Stimulated activated CD4-positive, alpha-beta T cell treated with anti-CD3 and anti-CD28 coated beads, Interleukin-4, amount 100 ng/mL, for 24 hours (primary cell): Measurements from ENCODE around the gene HHAT.

Source experiments
- DNase-seq: peaks from one replicate; pipeline ENCODE4 v3.0.0-alpha.2; 2020

Gene HHAT

DNA sequence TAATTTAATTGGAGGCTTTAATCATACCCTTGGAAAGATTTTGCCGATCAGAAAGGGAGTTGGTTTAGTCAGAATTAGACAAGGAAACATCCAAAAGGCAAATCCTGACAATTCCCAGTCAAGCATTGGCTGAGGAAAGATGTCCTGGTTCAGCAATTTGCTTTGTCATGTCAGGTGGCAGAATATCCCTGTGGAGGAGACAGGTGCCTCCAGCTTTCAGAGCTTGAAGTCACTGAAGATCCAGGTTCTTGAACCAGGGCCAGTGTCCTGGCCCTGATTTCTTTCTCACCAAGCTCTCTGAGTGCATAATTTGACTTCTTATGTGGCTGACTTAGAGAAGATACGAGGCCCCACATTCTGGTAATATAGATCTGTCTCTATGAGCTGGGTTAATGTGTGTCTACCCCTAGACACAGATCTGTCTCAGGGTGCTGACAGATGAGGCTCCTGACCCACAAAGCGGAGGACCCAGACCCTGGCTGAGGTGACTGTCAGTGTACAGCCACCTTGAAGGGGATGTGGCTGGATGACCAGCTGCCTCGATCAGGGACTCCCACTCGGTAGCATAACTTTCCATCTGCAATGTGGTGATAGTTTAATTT, 118.9 kb downstream of the HHAT start:
- no peak for DNase-seq

DNA sequence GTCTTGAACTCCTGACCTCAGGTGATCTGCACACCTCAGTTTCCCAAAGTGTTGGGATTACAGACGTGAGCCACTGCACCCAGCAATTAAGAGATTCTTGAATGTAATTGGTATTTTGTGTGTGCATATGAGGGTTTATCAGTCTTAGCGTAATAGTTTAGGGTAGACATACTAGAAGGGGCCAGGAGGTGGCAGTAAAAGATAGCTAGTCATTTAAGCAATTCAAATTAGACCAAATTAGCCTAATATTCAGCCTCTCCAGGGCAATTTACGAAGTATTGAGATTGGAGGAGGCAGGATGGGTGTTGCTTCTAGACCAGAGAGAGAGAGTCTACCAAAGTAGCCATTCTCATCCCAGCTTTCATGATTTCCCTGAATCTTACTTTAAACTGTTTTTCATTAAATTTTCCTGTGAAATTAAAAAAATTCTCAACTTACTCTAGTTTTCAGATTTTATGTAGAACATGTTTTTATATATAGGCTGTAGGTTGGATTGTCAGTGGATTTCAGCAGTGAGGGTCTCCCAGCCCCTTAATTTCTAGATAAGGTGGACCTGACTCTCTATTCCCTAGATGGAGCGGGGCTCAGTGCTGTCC, 119.7 kb downstream of the HHAT start:
- peak; percentile 34 for DNase-seq

DNA sequence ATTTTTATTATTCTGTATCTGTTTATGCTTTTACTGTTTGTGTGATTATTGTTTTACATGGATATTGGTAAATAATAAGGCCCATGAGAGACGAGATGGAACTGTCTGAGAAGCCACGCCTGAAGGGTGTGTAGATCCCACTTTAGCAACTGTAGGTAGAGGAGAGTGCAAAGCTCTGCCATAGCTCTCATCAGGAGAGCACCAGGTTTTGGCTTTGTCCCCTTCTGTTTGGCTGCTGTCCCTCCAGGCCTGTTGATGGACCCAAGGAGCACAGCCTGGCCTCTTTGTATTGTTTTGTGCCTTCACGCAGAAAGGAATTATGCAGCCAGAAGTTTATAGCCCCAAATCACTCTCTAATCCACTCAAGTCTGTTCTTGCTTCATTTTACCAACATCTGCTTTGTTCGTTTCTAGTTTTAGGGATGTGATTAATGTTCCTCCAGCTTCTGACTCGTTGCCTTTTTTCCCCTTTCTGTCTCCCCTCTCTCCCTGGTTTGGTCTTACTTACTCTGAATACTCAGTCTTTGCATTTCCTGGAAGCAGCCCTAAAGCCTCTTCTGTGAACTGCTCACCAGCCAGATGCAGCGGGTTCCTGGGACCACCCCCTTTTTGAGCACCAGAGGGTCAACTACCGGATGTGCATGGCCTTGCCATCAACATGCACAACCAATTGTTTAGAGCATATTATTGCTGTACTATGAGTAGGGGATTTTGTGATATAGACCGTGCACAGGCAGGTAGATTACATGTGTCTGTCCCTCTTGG, 127.3 kb downstream of the HHAT start:
- DNase-seq: no peak

DNA sequence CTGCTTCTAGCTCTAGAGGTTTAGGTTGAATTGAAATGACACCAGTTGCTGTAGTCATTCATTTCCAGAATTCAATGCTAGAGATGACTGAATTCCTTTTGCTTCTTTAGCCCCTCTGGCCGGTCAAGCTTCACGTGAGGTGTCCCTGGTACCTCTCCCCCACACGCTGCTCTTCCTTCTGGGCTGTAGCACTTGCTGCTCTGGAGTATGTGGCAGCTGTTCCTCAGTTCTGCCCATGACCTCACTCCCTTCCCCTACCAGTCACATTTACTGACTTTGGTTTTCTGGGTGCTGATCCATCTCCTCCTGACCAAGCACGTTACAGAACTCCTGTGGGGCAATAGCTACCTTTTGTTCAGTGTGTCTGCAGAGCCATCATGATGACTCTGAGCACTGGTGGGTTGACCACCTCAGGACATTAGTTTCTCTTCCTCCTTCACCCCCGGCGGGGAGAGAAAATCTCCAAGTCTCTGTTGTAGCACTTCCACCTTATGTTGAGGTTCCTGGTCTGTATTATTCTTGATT, 128.1 kb downstream of the HHAT start:
- no peak for DNase-seq

DNA sequence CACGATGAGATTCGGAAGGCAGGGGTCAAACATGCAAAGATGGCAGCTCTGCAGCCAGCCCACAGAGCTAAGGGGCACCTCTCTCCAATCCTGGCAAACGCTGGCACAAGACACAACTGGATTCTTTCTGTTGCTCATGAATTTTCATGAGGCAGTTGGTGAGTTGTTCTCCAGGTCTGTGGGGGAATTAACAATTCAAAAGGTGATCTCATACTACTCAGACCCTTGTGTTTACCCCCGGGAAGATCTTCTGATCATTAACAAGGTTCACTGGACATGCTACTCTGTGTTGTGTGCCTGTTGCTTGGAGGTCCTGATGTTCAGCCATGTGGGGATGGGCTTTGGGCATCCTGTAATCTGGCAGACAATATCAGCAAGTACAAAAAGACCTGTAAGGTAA, 128.9 kb downstream of the HHAT start:
- DNase-seq: no peak

DNA sequence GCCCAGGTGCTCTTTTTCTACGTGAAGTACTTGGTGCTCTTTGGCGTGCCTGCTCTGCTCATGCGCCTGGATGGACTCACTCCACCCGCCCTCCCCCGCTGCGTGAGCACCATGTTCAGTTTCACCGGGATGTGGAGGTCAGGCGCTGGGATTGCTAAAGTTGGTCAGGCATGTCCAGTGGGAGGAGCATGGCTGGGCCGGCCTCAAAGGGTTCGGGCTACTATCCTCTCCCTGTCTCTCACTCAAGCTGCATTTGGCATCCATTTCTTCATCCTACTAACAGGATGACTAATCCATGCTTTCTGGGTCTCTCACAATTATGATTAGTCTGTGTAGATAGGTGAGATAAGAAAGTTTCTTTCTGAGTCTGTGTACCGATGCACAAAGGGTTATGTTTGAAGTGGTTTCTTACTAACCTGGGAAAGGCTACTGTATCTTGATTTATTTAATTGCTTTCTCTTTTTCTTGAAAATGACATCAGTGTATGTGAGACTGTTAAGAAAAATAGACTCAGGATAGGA, 135.9 kb downstream of the HHAT start:
- DNase-seq: peak; percentile 8

DNA sequence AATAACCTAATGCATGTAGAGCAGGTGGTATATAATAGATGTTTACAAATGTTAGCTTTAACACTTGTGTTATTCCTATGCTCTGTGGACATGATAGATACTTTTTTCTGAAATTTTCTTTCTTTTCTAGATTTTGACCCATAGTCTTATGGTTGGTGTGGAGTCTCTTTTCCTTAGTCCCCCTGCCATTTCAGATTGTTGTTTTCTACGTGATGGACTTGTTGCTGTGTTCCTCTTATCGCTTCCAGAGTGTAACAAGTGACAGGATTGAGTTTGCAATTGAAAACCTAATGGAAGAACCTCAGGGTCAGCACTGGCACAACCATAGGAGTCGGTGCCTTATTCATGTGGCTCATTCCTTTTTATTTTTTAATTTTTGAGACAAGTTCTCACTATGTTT, 136.4 kb downstream of the HHAT start:
- DNase-seq: no peak

DNA sequence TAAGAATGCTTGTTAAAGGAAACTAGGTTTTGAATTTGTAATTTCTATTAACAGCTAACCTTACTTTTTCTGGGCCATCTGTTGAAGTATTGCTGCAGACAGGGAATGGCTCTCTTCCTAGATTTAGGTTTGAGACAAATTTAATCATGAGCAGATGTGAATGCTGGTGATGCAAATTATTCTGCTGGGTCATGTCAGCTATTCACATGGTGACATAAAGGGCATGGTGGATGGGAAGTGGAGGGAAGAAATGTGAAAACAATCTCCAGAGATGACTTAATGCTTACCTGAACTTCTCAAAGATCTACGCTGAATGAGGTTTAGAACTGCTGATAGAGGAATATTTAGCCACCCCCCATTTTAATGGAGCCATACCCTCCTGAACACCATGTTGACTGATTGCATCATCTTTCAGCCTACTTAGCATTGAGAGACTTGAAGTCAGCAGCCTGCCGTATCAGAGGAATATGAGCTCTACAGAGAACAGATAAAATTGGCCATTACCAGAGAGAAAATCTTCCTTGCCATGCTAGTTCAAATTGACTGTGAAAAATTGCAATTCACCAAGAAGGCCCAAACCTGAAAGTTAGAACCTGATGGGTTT, 138.8 kb downstream of the HHAT start:
- no peak for DNase-seq

DNA sequence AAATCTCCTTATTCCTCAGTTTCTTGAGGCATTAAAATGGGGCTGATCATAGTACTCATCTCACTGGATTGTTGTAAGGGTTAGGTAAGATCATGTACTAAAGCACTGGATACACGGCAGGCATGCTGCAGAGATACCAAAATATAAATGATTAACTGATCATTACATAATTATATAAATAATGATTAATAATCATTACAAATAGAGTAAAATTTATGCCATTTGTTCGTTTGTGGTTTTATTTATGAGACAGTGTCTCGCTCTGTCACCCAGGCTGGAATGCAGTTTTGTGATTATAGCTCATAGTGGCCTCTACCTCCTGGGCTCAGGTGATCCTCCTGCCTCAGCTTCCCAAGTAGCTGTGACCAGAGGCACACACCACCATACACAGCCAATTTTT, 140.7 kb downstream of the HHAT start:
- no peak for DNase-seq

DNA sequence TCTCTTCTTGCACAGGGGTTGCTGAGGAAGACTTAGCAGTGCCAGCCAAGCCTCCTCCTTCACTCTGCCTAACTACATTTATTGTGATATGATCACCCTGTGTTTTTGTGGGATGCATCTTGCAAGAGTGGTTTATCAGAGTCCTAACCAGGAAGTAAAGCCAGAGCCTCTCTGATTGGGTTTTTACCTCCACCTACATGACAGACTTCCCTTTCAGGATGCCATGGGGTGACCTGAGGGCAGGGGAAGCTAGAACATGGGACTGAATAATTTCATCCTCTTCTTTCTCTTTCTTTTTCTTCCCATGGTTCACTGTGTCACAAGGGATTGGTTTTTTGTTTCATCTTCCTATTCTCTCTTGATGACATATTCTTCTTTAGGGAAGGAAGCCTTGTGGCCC, 146.6 kb downstream of the HHAT start:
- DNase-seq: no peak

DNA sequence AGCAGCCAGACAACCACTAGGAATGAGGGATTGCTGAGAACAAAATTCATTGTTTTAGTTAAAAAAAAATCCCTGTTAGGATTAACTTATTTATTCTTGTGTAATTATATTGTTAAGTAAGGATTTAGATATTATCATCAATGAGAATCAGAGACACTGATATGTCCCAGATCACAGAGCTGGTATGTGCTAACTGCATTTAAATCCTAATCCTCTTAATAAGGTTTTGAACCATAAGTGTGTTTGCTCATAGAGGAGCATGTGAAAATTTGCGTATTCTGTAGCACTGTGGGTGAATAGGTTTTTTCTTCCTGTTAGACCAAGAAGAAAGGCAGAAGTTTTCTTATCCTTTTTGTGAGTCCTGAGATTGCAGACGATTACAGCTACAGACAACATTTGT, 147.1 kb downstream of the HHAT start:
- no peak for DNase-seq

DNA sequence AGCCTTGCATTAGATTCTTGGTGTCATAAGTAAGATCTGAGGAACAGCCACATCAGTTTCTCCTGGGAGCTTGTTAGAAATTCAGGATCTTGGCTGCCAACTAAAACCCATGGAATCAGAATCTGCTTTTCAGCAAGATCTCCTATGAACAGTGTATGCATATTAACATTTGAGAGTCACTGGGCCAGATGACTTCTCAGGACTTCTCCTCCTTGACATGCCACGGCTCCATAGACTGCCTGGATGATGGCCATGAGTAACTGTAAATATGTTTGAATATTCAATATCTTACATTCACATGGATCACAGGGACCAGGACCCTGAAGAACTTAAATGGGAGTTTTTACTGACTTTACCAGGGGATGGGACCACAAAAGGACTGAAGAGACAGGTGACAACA, 148.0 kb downstream of the HHAT start:
- no peak for DNase-seq

DNA sequence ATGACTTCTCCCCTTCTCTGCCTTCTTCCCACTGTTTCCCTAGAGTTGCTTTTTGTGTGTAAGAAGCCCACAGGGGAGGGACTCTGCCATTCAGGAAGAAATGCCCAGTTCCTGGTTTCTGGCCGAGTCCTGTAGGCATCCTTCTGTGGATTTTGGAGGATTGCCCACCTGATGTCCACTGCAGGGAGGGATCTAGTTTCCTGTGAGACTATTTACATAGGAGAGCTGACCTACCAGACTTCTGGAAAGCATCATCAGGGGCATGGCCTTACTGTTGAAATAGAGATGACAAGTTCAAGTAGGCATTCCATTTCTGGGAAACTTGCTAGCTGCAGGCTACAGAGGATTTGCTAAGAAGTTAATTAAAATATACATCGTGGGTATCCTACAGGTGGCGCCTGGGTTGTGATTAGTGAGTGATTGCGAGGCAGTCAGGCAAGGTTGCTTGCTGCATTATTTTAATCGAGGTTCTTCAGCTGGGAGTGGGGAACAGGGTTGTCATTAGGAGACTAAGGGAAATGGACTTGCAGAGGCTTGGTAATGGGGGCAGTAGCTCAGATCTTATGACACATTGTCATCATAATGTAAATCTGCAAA, 148.7 kb downstream of the HHAT start:
- no peak for DNase-seq

DNA sequence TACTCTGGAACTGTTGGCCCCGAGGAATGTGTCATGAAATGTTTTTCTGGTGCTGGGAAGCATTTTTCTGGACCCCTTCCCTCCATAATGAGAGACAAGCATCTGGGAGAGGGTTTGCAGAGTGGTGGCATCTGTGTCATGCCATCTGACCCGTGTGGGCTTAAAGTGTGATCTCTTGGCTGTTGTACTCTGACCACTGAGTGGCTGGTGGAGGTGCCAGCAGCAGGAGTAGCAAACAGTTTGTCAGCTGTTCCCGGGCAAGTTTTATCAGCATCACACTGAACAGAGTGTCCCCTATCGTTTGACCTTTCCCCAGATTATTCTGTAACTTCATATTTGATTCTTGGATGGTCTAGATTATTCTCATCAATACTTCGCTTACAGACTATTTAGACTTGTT, 150.1 kb downstream of the HHAT start:
- DNase-seq: no peak

DNA sequence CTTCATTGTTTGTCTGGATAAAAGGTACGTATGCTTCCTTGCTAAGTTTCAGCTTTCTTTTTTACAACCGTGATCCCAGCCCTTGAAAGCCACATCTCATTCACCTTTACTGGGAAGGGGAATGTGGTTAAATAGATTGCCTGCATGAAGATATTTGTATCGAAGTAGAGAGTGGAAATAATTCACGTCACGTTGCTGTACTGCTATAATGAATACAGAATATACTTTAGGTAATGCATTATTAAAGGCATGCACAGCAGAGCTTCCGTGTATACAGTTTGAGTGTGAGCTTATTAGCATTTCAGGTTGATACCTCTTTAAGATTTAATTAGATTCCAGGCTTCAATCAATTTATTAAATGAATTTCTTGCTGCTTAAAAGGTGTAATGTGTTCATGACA, 153.8 kb downstream of the HHAT start:
- no peak for DNase-seq

DNA sequence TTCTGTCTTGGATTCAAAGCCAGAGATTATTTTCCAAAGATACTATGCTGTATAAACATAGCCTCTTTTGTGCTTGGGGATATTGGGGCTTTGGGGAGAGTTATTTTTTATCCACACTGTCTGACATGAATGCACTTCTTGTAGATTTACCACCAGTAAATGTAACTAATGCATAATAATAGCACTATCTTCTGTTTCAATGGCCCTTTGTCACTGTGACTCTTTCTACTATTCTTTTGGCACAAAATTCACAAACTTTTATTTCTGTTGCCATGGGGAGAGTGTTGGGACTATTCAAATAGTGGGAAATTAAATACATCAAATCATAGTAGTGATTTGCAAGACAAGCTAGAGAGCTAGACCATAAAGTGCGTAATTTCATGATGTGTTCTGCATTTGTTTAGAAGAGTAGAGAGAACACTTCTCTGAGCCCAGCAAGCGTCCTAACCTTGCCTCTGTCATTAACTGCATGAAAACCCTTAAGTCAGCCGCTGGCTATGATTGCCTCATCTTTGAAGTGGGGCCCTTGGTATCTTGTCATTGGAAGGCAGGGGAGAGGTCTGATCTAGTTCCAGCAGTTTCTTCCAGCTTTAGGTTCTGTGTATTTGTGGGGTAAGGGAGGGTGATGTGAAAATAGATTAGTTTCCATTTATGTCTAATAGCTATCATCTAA, 154.4 kb downstream of the HHAT start:
- DNase-seq: no peak

DNA sequence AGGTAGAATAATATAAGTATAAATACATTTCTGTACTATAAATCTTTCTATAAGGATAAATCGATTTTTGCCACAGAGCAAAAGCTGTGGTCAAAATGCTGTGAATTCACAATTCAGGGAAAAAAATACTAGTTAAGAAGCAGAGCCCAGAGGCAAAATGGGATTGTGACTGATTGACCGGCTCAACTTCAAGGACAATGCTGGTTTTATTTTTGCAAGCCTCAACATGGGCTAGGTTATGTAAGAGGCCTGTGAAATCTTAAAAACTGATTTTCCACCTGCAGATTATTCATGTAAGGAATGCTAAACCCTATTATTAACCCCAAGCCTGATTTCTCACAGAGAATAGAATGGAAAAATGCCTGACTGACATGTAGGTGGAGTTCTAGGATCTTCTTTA, 155.1 kb downstream of the HHAT start:
- no peak for DNase-seq

DNA sequence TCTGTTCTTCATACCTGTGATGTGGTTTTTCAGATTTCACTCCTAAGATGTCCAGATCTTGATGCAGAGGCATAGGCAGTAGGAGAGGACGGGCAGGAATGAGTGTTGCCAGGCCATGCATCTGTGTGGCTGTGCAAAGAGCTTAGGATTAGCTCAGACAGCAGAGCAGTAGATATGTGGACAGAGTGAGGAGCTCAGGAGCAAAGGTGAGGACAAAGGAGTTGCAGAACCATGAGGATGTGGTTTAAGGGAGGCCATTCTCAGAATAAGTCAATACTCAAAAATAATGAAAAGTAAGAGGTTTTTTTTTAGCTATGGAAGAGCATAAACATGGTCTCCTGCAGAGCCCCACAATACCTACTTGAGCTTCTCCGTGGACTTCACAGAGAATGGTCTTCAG, 158.3 kb downstream of the HHAT start:
- no peak for DNase-seq

DNA sequence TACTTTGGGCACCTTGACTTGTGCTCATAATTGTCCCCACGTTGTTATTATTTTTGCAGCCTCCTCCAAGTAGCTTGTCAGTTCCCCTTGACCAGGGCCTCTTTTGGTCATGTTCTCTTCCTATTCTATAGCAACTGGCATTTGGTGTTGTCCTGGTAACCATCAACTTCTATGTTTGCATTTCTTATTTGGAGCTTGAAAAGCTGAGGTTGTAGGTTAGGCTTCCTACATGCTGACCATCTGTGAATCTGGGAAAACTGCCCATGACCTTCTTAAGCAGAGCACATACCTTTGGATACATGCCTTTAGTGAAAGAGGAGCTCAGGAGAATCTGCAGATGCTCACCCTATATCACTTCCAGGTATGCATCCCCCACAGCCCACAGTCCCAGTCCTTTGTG, 160.8 kb downstream of the HHAT start:
- DNase-seq: no peak

DNA sequence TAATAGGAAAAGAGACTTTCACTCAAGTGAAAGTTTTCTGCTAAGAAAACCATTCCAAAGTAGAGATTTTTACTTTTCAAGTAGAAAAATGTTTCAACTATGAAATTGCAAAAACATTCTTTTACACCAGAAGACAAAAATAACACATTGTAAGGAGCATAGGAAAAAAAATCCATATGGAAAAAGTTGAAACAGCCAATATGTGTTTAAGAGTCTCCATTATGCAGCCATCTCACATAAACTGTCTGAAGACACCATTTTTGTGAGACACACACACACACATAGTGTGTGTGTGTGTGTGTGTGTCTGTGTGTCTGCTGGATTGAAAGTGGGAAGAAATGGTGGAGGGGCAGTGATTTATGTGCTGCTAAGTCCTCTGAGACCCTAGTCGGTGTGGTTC, 162.1 kb downstream of the HHAT start:
- no peak for DNase-seq

DNA sequence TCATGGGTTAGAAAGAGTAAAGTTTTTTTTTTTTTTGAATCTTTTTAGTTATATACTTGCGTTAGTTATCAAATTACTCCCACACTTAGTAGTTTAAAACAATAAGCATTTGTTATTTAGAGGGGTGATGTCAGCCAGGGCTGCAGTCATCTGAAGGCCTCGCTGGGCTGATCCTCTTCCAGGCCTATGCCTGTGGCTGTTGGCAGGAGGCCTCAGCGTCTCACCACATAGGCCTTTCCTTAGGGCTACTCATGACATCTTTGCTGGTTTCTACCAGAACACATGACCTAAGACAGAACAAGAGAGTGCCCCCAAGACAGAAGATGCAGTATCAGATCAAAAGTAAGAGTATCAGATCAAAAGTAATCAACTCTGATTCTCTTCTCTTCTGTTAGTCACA, 167.4 kb downstream of the HHAT start:
- no peak for DNase-seq

DNA sequence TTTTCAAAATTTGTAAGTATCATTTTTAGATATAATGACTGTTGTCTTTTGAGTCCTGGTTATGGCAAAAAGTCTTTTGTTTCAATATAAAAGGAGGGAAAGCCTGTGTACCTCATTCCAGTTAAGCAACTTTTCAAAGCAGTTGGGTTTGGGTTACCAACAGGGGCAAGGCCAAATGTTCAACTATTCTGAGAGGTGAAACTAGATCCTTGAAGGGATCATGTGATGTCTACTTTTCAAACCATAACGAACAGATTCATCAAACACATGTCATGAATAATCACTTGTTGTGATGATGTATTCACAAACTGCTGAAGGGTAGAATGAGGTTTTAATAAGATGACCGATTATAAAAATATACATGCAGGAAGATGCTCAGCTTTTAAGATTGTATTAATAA, 171.3 kb downstream of the HHAT start:
- no peak for DNase-seq

DNA sequence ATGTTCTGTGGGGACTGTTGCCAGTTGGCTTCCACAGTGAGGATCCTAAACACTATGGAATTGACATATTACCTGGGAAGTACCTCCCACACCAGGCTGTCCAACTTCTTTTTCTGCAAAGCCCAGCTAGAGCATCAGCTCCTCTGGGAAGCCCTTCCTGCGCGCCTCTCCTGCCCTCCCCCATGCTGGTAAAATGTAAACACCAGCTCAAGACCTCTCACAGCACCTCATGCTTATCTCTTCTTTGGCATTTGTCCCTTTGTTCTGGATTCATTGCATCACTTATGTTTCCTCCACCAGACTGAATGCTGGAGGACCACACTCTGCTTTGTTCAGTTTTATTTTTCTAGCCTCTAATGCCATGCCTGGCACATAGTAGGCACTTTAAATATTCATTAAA, 172.1 kb downstream of the HHAT start:
- no peak for DNase-seq
